Lung (tissue), 12 donors: ENCODE measurements around the gene ADRB2. TPM values are rescaled to one million over a fixed set of nuclear protein-coding genes. Genes with fewer than 3 reads are reported as not detected.
A peak's percentile ranks its signal among the peaks of the same experiment; 100 is the strongest.

Source experiments
- ATAC-seq: fragments of 200-7000 bp; cut with Tn5 transposase; one replicate; pipeline ENCODE4 v1.9.1; 2020; ENCODE audit warnings: moderate number of reproducible peaks; ENCODE audit not compliant: insufficient read depth, low FRiP score
- DNase-seq, 3 donors: peaks; one replicate each; pipeline ENCODE4 v3.0.0-alpha.2; 2013 to 2017
- H3K27ac ChIP-seq, 2 donors: one replicate each; pipeline ENCODE4 v1.5.1; 2013; ENCODE audit warnings: mild to moderate bottlenecking in 2 of 2, moderate library complexity in 2 of 2, control low read depth in 1 of 2, inconsistent platforms in 1 of 2, low read depth in 1 of 2, low read length in 1 of 2
- H3K27me3 ChIP-seq, 3 donors: one replicate each; pipeline ENCODE4 v1.5.1; 2013; ENCODE audit warnings: low read length in 2 of 3; ENCODE audit not compliant: control insufficient read depth in 3 of 3, insufficient read depth in 3 of 3
- H3K36me3 ChIP-seq, 4 donors: one replicate each; pipeline ENCODE4 v1.5.1; 2013; ENCODE audit warnings: low read length in 4 of 4, mild to moderate bottlenecking in 1 of 4, moderate library complexity in 1 of 4; ENCODE audit not compliant: control insufficient read depth in 4 of 4, insufficient read depth in 4 of 4
- H3K4me1 ChIP-seq, 5 donors: one replicate each; pipeline ENCODE4 v1.5.1; 2013; ENCODE audit warnings: low read length in 5 of 5, mild to moderate bottlenecking in 2 of 5, moderate library complexity in 1 of 5; ENCODE audit not compliant: control insufficient read depth in 5 of 5, insufficient read depth in 5 of 5
- H3K4me3 ChIP-seq: one replicate; pipeline ENCODE4 v1.5.1; 2013; ENCODE audit warnings: mild to moderate bottlenecking, control low read depth, moderate library complexity
- H3K9ac ChIP-seq, 2 donors: one replicate each; pipeline ENCODE4 v1.5.1; 2013; ENCODE audit warnings: low read length in 2 of 2, control low read depth in 1 of 2; ENCODE audit not compliant: insufficient read depth in 1 of 2
- H3K9me3 ChIP-seq, 4 donors: one replicate each; pipeline ENCODE4 v1.5.1; 2013; ENCODE audit warnings: low read length in 3 of 4, mild to moderate bottlenecking in 1 of 4, moderate library complexity in 1 of 4; ENCODE audit not compliant: control insufficient read depth in 4 of 4, insufficient read depth in 3 of 4
- WGBS, 2 donors: extraction: QIAGEN DNeasy Blood & Tissue Kit; methylation state at CpG; one replicate each; pipeline ENCODE4 v1.1.7; 2013; 5-methylcytosine and 5-hydroxymethylcytosine counted together
- polyA plus RNA-seq, 2 donors: library from polyadenylated mRNA; stranded (reverse); fragments of 200-250 nt; gene quantifications; one replicate each; pipeline ENCODE4 v1.2.1, GENCODE V29; 2013
- total RNA-seq, 2 donors: library from RNA; depleted of rRNA in 1 of 2; stranded (reverse); fragments of >200 nt in 1 of 2; gene quantifications; one replicate each; pipeline ENCODE4 v1.2.1, GENCODE V29; 2014 to 2021
- TF ChIP-seq, protein P1 (sequence below): IDR thresholded peaks from 2 replicates; pipeline ENCODE4 v1.5.1; 2012; ENCODE audit warnings: mild to moderate bottlenecking; ENCODE audit errors: control extremely low read depth, extremely low read depth
- donor health status: control.
- donor health status: control.
- donor health status: Bipolar disorder and iron deficiency.
- donor health status: healthy.
- donor health status: DM: yes; HTN: yes; CAD: no.

ADRB2 gene
- total and polyA plus RNA-seq, 4 donors = 3.5 to 18.4 (median 9.5) TPM

DNA sequence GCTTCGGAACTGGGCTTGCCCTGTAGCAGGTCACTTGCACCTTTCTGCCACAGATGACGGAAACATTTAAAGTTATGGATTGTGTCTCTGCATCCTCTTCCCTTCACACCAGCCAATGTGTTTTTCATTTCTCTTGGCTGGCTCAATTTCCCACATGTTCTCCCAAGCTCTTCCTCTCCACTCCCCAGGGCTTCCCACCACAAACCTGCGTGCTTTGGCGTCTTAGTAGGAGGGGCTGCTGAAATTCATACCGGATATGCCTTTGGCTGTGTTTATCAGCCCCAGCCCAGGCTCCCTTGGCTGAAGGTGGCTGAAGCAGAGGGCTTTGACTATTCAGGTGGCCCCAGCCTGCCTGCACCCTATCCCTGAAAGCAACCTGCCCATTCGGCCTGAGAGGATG lies 32.1 kb downstream of the ADRB2 start:
- ATAC-seq (no peak), DNase-seq (no peak)
- no peak overlapping the region for H3K4me3 ChIP-seq
- peaks cover 0 to 2% (median 0%) of the 10 kb centered on the region in 4 donors for H3K36me3 ChIP-seq
- peak overlapping the region in 1 of 2 donors; percentile 42 for H3K27ac ChIP-seq
- no peaks in the 10 kb centered on the region for H3K27me3 ChIP-seq
- no peak overlapping the region for H3K9ac ChIP-seq
- TF ChIP-seq, protein P1, sequence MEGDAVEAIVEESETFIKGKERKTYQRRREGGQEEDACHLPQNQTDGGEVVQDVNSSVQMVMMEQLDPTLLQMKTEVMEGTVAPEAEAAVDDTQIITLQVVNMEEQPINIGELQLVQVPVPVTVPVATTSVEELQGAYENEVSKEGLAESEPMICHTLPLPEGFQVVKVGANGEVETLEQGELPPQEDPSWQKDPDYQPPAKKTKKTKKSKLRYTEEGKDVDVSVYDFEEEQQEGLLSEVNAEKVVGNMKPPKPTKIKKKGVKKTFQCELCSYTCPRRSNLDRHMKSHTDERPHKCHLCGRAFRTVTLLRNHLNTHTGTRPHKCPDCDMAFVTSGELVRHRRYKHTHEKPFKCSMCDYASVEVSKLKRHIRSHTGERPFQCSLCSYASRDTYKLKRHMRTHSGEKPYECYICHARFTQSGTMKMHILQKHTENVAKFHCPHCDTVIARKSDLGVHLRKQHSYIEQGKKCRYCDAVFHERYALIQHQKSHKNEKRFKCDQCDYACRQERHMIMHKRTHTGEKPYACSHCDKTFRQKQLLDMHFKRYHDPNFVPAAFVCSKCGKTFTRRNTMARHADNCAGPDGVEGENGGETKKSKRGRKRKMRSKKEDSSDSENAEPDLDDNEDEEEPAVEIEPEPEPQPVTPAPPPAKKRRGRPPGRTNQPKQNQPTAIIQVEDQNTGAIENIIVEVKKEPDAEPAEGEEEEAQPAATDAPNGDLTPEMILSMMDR = no peak
- H3K9me3 ChIP-seq = no peaks in the 10 kb centered on the region
- peaks cover 0 to 29% (median 10%) of the 10 kb centered on the region in 5 donors for H3K4me1 ChIP-seq
- 80 to 90% methylated on average over 6 of the region's 6 CpGs for WGBS, 2 donors

DNA sequence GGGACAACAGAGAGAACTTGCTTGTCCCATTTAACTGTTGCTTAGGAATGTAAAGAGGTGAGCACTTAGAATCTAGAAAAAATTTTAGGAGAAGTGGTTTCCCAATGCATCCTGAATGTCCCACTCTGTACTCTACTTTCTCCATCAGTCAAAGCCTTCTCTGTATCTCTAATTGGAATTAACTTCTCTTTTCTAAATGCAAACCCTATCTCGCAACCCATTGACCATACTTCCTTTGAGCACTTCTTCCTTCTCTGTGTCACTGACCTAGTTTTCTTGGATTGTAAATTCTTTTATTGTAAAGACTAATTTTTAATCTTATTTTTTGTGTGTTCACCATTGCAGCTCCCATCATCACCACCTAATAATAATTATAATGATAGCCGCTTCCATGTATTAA lies 33.3 kb downstream of the ADRB2 start:
- WGBS, 2 donors = 54 to 62% methylated on average over 2 of the region's 2 CpGs
- H3K4me1 ChIP-seq = peaks cover 0 to 30% (median 18%) of the 10 kb centered on the region in 5 donors
- H3K4me3 ChIP-seq = no peak overlapping the region
- TF ChIP-seq, protein P1 = no peak
- H3K27ac ChIP-seq = no peak overlapping the region
- H3K9me3 ChIP-seq = no peaks in the 10 kb centered on the region
- H3K9ac ChIP-seq = no peak overlapping the region
- no peaks in the 10 kb centered on the region for H3K27me3 ChIP-seq
- DNase-seq (no peak), ATAC-seq (no peak)
- peaks cover 0 to 2% (median 0%) of the 10 kb centered on the region in 4 donors for H3K36me3 ChIP-seq

DNA sequence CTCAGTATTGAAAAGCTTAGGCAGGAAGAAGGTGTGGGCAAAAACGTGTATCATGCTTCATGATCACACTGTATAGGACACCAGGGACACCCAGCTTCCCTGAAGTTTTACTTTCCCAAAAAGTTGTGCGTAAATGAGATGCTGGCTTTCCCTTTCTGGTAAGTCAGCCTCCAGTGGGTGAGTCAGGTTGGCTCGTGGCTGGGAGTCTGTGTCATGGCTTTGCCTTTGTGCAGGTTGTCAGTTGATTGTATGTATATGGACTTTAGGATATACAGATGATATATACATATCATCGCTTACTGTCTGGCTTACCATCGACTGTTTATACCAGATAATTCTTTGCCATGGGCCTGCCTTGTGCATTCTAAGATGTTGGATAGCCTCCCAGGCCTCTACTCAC lies 34.2 kb downstream of the ADRB2 start:
- H3K36me3 ChIP-seq = no peaks in the 10 kb centered on the region
- 65 to 77% methylated on average over 5 of the region's 5 CpGs for WGBS, 2 donors
- ATAC-seq (no peak), DNase-seq (no peak)
- peaks cover 0 to 25% (median 14%) of the 10 kb centered on the region in 5 donors for H3K4me1 ChIP-seq
- H3K9ac ChIP-seq = no peak overlapping the region
- H3K9me3 ChIP-seq = no peaks in the 10 kb centered on the region
- H3K27ac ChIP-seq = peak overlapping the region in 1 of 2 donors; percentile 26
- TF ChIP-seq, protein P1 = no peak
- H3K4me3 ChIP-seq = no peak overlapping the region
- H3K27me3 ChIP-seq = no peaks in the 10 kb centered on the region

DNA sequence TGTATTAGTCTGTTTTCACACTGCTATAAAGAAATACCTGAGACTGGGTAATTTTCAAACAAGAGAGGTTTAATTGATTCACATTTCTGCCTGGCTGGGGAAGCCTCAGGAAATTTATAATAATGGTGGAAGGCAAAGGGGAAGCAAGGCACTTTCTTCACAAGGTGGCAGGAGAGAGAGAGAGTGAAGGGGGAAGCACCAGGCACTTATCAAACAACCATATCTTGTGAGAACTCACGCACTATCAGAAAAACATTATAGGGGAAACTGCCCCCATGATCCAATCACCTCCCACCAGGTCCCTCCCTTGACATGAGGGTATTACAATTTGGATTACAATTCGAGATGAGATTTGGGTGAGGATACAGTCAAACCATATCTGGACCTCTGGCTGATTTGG lies 34.7 kb downstream of the ADRB2 start:
- DNase-seq (no peak), ATAC-seq (no peak)
- H3K27me3 ChIP-seq = no peaks in the 10 kb centered on the region
- no peaks in the 10 kb centered on the region for H3K9me3 ChIP-seq
- TF ChIP-seq, protein P1 = no peak
- no peak overlapping the region for H3K4me3 ChIP-seq
- peaks cover 0 to 20% (median 10%) of the 10 kb centered on the region in 5 donors for H3K4me1 ChIP-seq
- WGBS, 2 donors = 52 to 68% methylated on average over 2 of the region's 2 CpGs
- no peak overlapping the region for H3K27ac ChIP-seq
- H3K9ac ChIP-seq = no peak overlapping the region
- no peaks in the 10 kb centered on the region for H3K36me3 ChIP-seq
